Measurements from ENCODE around the gene YWHAH.
A peak's percentile ranks its signal among the peaks of the same experiment; 100 is the strongest.

The YWHAH gene

DNA sequence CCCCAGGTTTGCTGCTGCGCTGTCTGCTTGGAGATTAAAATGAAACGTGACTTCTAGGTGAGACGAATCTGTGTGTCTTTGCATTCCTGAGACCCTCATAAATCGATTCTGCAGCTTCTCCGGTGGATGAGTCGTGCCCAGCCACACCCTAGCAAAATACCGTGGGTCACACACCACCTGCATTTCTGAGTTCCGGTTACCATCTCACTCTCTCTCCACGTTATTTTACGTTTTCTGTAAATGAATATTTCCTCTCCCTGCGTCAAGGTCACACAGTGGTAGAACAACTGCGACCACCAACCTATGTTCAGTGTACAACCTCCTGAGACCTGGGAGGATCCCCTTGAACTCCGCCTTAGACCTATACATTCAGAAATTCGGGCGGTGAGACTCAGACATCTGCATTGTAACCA is 1.1 kb downstream of the YWHAH start:
- peaks cover 31% of the 10 kb centered on the region for H3K36me3 ChIP-seq (ENCODE audit: insufficient read depth, low read length)

GRCh38 chr22:31945971-31946680 is 1.8 kb downstream of the YWHAH start:
- no peak overlapping the region for H2AFZ ChIP-seq (ENCODE audit: low read depth, low read length)
- H3K9me3 ChIP-seq (ENCODE audit: low read length): no peaks in the 10 kb centered on the region
- H3K4me1 ChIP-seq (ENCODE audit: insufficient read depth, low read length): peaks cover 23% of the 10 kb centered on the region
- peaks cover 36% of the 10 kb centered on the region for H3K36me3 ChIP-seq (ENCODE audit: insufficient read depth, low read length)
- H3K27me3 ChIP-seq (ENCODE audit: insufficient read depth, low read length): no peaks in the 10 kb centered on the region
- H3K4me3 ChIP-seq (ENCODE audit: low read length): peak overlapping the region; percentile 95

More for the DNA sequence above, 1.1 kb downstream of the YWHAH start:
- peaks cover 23% of the 10 kb centered on the region for H3K4me1 ChIP-seq (ENCODE audit: insufficient read depth, low read length)
- peak overlapping the region; percentile 95 for H3K4me3 ChIP-seq (ENCODE audit: low read length)
- no peaks in the 10 kb centered on the region for H3K9me3 ChIP-seq (ENCODE audit: low read length)
- H3K27me3 ChIP-seq (ENCODE audit: insufficient read depth, low read length): no peaks in the 10 kb centered on the region
- H2AFZ ChIP-seq (ENCODE audit: low read depth, low read length): no peak overlapping the region

DNA sequence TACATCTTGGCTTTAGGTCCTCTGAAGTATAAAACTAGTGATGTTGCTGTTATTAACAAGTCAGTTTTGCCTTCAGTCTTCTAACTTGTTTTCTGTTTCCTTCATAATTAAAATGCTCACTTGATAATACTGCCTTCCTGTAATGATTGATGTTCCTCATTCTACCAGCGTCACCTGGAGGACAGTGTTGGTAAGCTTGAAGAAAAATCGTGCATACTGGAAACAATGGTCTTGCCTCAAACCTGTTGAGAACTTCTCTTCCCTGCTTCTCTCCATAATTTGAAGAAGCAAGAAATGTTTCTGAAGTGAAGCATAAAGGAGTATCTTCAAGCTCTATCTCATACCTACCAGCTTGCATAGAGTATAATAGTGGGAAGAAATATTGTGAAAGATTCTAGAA is 3.0 kb downstream of the YWHAH start:
- H3K36me3 ChIP-seq (ENCODE audit: insufficient read depth, low read length): peaks cover 40% of the 10 kb centered on the region
- peaks cover 23% of the 10 kb centered on the region for H3K4me1 ChIP-seq (ENCODE audit: insufficient read depth, low read length)
- H3K9me3 ChIP-seq (ENCODE audit: low read length): no peaks in the 10 kb centered on the region
- H2AFZ ChIP-seq (ENCODE audit: low read depth, low read length): no peak overlapping the region
- H3K4me3 ChIP-seq (ENCODE audit: low read length): no peak overlapping the region
- no peaks in the 10 kb centered on the region for H3K27me3 ChIP-seq (ENCODE audit: insufficient read depth, low read length)

GRCh38 chr22:31948002-31948401 is 3.7 kb downstream of the YWHAH start:
- Histone ChIP-seq H3K36me3 (ENCODE audit: insufficient read depth, low read length) (peaks cover 44% of the 10 kb centered on the region), H3K4me1 (ENCODE audit: insufficient read depth, low read length) (peaks cover 23% of the 10 kb centered on the region), H3K27me3 (ENCODE audit: insufficient read depth, low read length) (no peaks in the 10 kb centered on the region), H2AFZ (ENCODE audit: low read depth, low read length) (no peak overlapping the region), H3K4me3 (ENCODE audit: low read length) (no peak overlapping the region), H3K9me3 (ENCODE audit: low read length) (no peaks in the 10 kb centered on the region)

- H3K4me1 ChIP-seq (ENCODE audit: insufficient read depth, low read length): peaks cover 19% of the 10 kb centered on the region
- H3K36me3 ChIP-seq (ENCODE audit: insufficient read depth, low read length): peaks cover 60% of the 10 kb centered on the region
- H2AFZ ChIP-seq (ENCODE audit: low read depth, low read length): no peak overlapping the region
- H3K4me3 ChIP-seq (ENCODE audit: low read length): no peak overlapping the region
- H3K9me3 ChIP-seq (ENCODE audit: low read length): peaks cover 2% of the 10 kb centered on the region
- H3K27me3 ChIP-seq (ENCODE audit: insufficient read depth, low read length): no peaks in the 10 kb centered on the region
Observed at GRCh38 chr22:31950226-31950625, 5.9 kb downstream of the YWHAH start.

- no peak overlapping the region for H3K4me3 ChIP-seq (ENCODE audit: low read length)
- H3K9me3 ChIP-seq (ENCODE audit: low read length): peaks cover 2% of the 10 kb centered on the region
- no peak overlapping the region for H2AFZ ChIP-seq (ENCODE audit: low read depth, low read length)
- H3K4me1 ChIP-seq (ENCODE audit: insufficient read depth, low read length): peaks cover 11% of the 10 kb centered on the region
- H3K36me3 ChIP-seq (ENCODE audit: insufficient read depth, low read length): peaks cover 68% of the 10 kb centered on the region
- no peaks in the 10 kb centered on the region for H3K27me3 ChIP-seq (ENCODE audit: insufficient read depth, low read length)
Observed at GRCh38 chr22:31951194-31952093, 7.1 kb downstream of the YWHAH start.

- peaks cover 2% of the 10 kb centered on the region for H3K9me3 ChIP-seq (ENCODE audit: low read length)
- H2AFZ ChIP-seq (ENCODE audit: low read depth, low read length): no peak overlapping the region
- H3K36me3 ChIP-seq (ENCODE audit: insufficient read depth, low read length): peaks cover 72% of the 10 kb centered on the region
- H3K4me1 ChIP-seq (ENCODE audit: insufficient read depth, low read length): peaks cover 5% of the 10 kb centered on the region
- H3K4me3 ChIP-seq (ENCODE audit: low read length): no peak overlapping the region
- H3K27me3 ChIP-seq (ENCODE audit: insufficient read depth, low read length): no peaks in the 10 kb centered on the region
Observed at GRCh38 chr22:31952094-31952401, 7.7 kb downstream of the YWHAH start.

- Histone ChIP-seq H3K4me1 (ENCODE audit: insufficient read depth, low read length) (peaks cover under 1% of the 10 kb centered on the region), H3K4me3 (ENCODE audit: low read length) (no peak overlapping the region), H3K27me3 (ENCODE audit: insufficient read depth, low read length) (no peaks in the 10 kb centered on the region), H3K9me3 (ENCODE audit: low read length) (peaks cover 2% of the 10 kb centered on the region), H2AFZ (ENCODE audit: low read depth, low read length) (no peak overlapping the region), H3K36me3 (ENCODE audit: insufficient read depth, low read length) (peaks cover 72% of the 10 kb centered on the region)
Observed at GRCh38 chr22:31952472-31952871, 8.1 kb downstream of the YWHAH start.

DNA sequence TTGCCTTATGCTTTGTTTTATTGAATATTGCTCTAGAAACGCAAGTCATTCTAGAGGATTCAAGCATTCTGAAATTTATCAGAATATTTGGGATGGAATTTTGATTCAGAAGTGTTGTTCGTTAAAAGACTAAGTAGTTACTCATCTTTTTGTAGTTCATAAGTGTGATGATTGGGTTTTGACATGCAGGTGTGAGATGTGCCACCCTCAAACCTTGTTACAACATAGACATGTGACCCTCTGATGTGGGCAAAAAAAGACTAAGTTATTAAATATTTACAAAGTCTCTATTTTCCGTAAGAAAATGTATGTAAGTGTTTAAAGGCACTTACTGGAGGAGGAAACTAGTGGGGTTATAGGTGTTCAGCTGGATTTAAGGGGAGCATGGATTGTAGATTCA is 8.9 kb downstream of the YWHAH start:
- Histone ChIP-seq H3K36me3 (ENCODE audit: insufficient read depth, low read length) (peaks cover 74% of the 10 kb centered on the region), H3K4me3 (ENCODE audit: low read length) (no peak overlapping the region), H3K4me1 (ENCODE audit: insufficient read depth, low read length) (no peaks in the 10 kb centered on the region)

DNA sequence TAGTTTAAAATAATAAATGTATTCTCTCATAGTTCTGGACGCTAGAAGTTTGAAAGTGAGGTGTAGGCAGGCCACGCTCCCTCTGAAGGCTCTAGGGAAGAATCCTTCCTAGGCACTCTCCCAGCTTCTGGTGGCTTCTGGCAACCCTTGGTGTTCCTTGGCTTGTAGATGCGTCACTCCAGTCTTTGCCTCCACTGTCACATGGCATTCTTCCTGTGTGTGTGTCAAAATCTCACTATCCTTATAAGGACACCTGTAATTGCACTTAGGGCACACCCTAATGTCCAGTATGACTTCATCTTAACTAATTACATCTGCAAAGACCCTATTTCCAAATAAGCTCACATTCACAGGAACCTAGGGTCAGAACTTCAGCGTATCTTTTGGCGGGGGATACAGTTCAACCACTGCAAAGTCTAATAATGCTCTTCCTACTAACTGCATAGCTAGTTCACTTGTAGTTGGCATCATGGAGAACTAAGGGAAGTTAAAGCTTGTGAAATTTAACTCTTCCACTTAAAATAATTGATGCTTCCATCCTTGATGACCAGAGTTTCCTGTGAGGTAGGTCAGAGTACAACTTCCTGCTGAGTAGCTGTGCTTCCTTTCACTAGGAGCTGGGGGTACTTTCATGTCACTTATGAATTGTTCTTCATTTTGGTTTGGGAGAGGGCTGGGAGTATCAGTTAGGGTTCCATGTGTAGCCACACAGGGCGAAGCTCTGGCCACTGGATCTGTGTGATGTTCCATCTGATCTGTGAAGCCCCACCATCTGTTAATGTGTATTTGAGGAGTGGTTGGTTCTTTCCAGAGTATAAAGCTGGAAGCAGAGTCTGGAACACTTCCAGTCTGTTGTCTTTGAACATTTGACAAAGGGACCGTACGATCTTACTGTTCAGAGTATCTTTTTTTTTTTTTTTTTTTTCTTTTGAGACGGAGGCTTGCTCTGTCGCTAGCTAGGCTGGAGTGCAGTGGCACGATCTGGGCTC is 10.5 kb downstream of the YWHAH start:
- H3K4me1 ChIP-seq (ENCODE audit: insufficient read depth, low read length): no peaks in the 10 kb centered on the region
- no peak overlapping the region for H2AFZ ChIP-seq (ENCODE audit: low read depth, low read length)
- no peak overlapping the region for H3K4me3 ChIP-seq (ENCODE audit: low read length)
- H3K36me3 ChIP-seq (ENCODE audit: insufficient read depth, low read length): peaks cover 64% of the 10 kb centered on the region
- H3K9me3 ChIP-seq (ENCODE audit: low read length): peaks cover 2% of the 10 kb centered on the region
- no peaks in the 10 kb centered on the region for H3K27me3 ChIP-seq (ENCODE audit: insufficient read depth, low read length)

More for the DNA sequence above, 8.9 kb downstream of the YWHAH start:
- H3K27me3 ChIP-seq (ENCODE audit: insufficient read depth, low read length): no peaks in the 10 kb centered on the region
- H3K9me3 ChIP-seq (ENCODE audit: low read length): peaks cover 2% of the 10 kb centered on the region
- H2AFZ ChIP-seq (ENCODE audit: low read depth, low read length): no peak overlapping the region

DNA sequence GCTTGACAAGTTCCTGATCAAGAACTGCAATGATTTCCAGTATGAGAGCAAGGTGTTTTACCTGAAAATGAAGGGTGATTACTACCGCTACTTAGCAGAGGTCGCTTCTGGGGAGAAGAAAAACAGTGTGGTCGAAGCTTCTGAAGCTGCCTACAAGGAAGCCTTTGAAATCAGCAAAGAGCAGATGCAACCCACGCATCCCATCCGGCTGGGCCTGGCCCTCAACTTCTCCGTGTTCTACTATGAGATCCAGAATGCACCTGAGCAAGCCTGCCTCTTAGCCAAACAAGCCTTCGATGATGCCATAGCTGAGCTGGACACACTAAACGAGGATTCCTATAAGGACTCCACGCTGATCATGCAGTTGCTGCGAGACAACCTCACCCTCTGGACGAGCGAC is 12.0 kb downstream of the YWHAH start:
- no peaks in the 10 kb centered on the region for H3K27me3 ChIP-seq (ENCODE audit: insufficient read depth, low read length)
- peaks cover 51% of the 10 kb centered on the region for H3K36me3 ChIP-seq (ENCODE audit: insufficient read depth, low read length)
- H3K4me3 ChIP-seq (ENCODE audit: low read length): no peak overlapping the region

GRCh38 chr22:31957970-31958594 is 13.7 kb downstream of the YWHAH start:
- H3K4me3 ChIP-seq (ENCODE audit: low read length): no peak overlapping the region
- peaks cover 45% of the 10 kb centered on the region for H3K36me3 ChIP-seq (ENCODE audit: insufficient read depth, low read length)
- H3K9me3 ChIP-seq (ENCODE audit: low read length): peaks cover 2% of the 10 kb centered on the region
- no peaks in the 10 kb centered on the region for H3K4me1 ChIP-seq (ENCODE audit: insufficient read depth, low read length)
- H2AFZ ChIP-seq (ENCODE audit: low read depth, low read length): no peak overlapping the region
- no peaks in the 10 kb centered on the region for H3K27me3 ChIP-seq (ENCODE audit: insufficient read depth, low read length)

More for the DNA sequence above, 12.0 kb downstream of the YWHAH start:
- H2AFZ ChIP-seq (ENCODE audit: low read depth, low read length): no peak overlapping the region
- H3K4me1 ChIP-seq (ENCODE audit: insufficient read depth, low read length): no peaks in the 10 kb centered on the region
- H3K9me3 ChIP-seq (ENCODE audit: low read length): peaks cover 2% of the 10 kb centered on the region
